OCI-LY7 (cell line): Measurements from ENCODE around the gene DISC1. TPM values are rescaled to one million over a fixed set of nuclear protein-coding genes. Genes with fewer than 3 reads are reported as not detected.

ENCODE experiments used
- BruUV-seq: library from RNA; stranded (reverse); fragments of 400-500 nt; replicated peaks from 2 replicates; lab custom pipeline; 2021; lab: Mats Ljungman, UMichigan
- CTCF ChIA-PET: fragments of 300-600 bp; sonication (Branson Sonifier 250); formaldehyde crosslinking; loops from one replicate; lab custom pipeline; 2022; ENCODE audit warnings: antibody characterized with exemption; ENCODE audit not compliant: unreplicated experiment; lab: Charles Lee
- POLR2A ChIA-PET: fragments of 300-600 bp; sonication (Branson Sonifier 250); formaldehyde crosslinking; loops from one replicate; lab custom pipeline; 2022; ENCODE audit warnings: antibody characterized with exemption; lab: Charles Lee
- DNase-seq: peaks from one replicate; pipeline ENCODE4 v3.0.0-alpha.2; 2015; ENCODE audit warnings: low spot score
- H2AFZ ChIP-seq: fragments of 200-600 bp; sonication (generic), shearing (Covaris generic); 2 replicates; pipeline ENCODE4 v1.6.1; 2014; ENCODE audit warnings: mild to moderate bottlenecking, antibody characterized with exemption, low read length, moderate library complexity
- H3K27ac ChIP-seq: fragments of 200-600 bp; sonication (generic); 2 replicates; pipeline ENCODE4 v1.5.1; 2014; ENCODE audit warnings: mixed run types, low read depth, mild to moderate bottlenecking, moderate library complexity, low read length, inconsistent platforms; ENCODE audit not compliant: poor library complexity, severe bottlenecking
- H3K36me3 ChIP-seq: fragments of 200-600 bp; sonication (generic); 2 replicates; pipeline ENCODE4 v1.6.1; 2014; ENCODE audit warnings: mild to moderate bottlenecking, antibody characterized with exemption, low read length, moderate library complexity, mixed read lengths; ENCODE audit not compliant: insufficient read depth
- H3K4me1 ChIP-seq: fragments of 200-600 bp; sonication (generic); 2 replicates; pipeline ENCODE4 v1.5.1; 2014; ENCODE audit warnings: mild to moderate bottlenecking, low read length; ENCODE audit not compliant: insufficient read depth, poor library complexity, severe bottlenecking
- H3K4me2 ChIP-seq: fragments of 200-600 bp; sonication (generic); 2 replicates; pipeline ENCODE4 v1.6.1; 2014; ENCODE audit warnings: mild to moderate bottlenecking, low read length
- H3K4me3 ChIP-seq: fragments of 200-600 bp; sonication (generic); 2 replicates; pipeline ENCODE4 v1.5.1; 2014; ENCODE audit warnings: mild to moderate bottlenecking, low read depth, low read length; ENCODE audit not compliant: poor library complexity, severe bottlenecking
- H3K79me2 ChIP-seq: fragments of 200-600 bp; sonication (generic); 2 replicates; pipeline ENCODE4 v1.6.1; 2016; ENCODE audit warnings: low read depth, mild to moderate bottlenecking, low read length, moderate library complexity, mixed read lengths; ENCODE audit not compliant: insufficient read depth
- H3K9me2 ChIP-seq: fragments of 200-600 bp; sonication (generic); 2 replicates; pipeline ENCODE4 v1.6.1; 2016; ENCODE audit warnings: mild to moderate bottlenecking, low read length, mixed read lengths; ENCODE audit not compliant: insufficient read depth
- H3K9me3 ChIP-seq: fragments of 200-600 bp; sonication (generic); 2 replicates; pipeline ENCODE4 v1.6.1; 2014; ENCODE audit warnings: mild to moderate bottlenecking, mixed run types, low read length, mixed read lengths
- H4K20me1 ChIP-seq: fragments of 200-600 bp; sonication (generic); 2 replicates; pipeline ENCODE4 v1.6.1; 2014; ENCODE audit warnings: mild to moderate bottlenecking, antibody characterized with exemption, low read length, moderate library complexity, mixed read lengths; ENCODE audit not compliant: insufficient read depth
- EZH2phosphoT487 ChIP-seq: fragments of 200-600 bp; sonication (generic); IDR thresholded peaks from 2 replicates; pipeline ENCODE4 v1.6.1; 2018; ENCODE audit warnings: low read depth, borderline replicate concordance, mild to moderate bottlenecking, mixed run types, antibody characterized with exemption, low read length, moderate library complexity, mixed read lengths
- intact Hi-C: fragments of 100-400 bp; cut with micrococcal nuclease; formaldehyde crosslinking; loops from one replicate; pipeline ENCODE4 v1.10.0; 2022; ENCODE audit not compliant: unreplicated experiment
- total RNA-seq, 2 experiments: library from RNA; depleted of rRNA in 1 of 2; stranded (reverse); fragments of >200 nt in 1 of 2; shearing (Covaris generic) in 1 of 2; gene quantifications; 2 replicates each; pipeline ENCODE4 v1.2.3, GENCODE V29; 2014 to 2022
- TF ChIP-seq, protein P1 (sequence below): fragments of 200-600 bp; sonication (generic); conservative IDR thresholded peaks from 2 replicates; pipeline ENCODE4 v1.5.1; 2014; ENCODE audit warnings: mild to moderate bottlenecking, antibody characterized with exemption, low read length, moderate library complexity, mixed read lengths

The DISC1 gene
- total RNA-seq, 2 experiments from 2014 or later, result 0.91 TPM; not detected in 1

- intact Hi-C loops, result no loop called here
- CTCF ChIA-PET, result no interaction called here
- Histone ChIP-seq H3K4me3 (no peak overlapping the region), H3K9me3 (no peaks in the 10 kb centered on the region), H4K20me1 (no peaks in the 10 kb centered on the region), H3K27ac (no peak overlapping the region), H3K4me1 (no peaks in the 10 kb centered on the region), H3K9me2 (no peaks in the 10 kb centered on the region), H3K79me2 (no peaks in the 10 kb centered on the region), H3K36me3 (no peaks in the 10 kb centered on the region), H2AFZ (no peak overlapping the region), H3K4me2 (no peak overlapping the region)
- BruUV-seq, result no TSS peak
- POLR2A ChIA-PET, result no interaction called here
- TF ChIP-seq, protein P1, sequence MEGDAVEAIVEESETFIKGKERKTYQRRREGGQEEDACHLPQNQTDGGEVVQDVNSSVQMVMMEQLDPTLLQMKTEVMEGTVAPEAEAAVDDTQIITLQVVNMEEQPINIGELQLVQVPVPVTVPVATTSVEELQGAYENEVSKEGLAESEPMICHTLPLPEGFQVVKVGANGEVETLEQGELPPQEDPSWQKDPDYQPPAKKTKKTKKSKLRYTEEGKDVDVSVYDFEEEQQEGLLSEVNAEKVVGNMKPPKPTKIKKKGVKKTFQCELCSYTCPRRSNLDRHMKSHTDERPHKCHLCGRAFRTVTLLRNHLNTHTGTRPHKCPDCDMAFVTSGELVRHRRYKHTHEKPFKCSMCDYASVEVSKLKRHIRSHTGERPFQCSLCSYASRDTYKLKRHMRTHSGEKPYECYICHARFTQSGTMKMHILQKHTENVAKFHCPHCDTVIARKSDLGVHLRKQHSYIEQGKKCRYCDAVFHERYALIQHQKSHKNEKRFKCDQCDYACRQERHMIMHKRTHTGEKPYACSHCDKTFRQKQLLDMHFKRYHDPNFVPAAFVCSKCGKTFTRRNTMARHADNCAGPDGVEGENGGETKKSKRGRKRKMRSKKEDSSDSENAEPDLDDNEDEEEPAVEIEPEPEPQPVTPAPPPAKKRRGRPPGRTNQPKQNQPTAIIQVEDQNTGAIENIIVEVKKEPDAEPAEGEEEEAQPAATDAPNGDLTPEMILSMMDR, result no peak
- TF ChIP-seq EZH2phosphoT487, result no peak
- DNase-seq, result no peak
These were observed 356.4 kb downstream of the DISC1 start for GRCh38 chr1:231982871-231983587.

- DNase-seq, result no peak
- no peaks in the 10 kb centered on the region for H4K20me1 ChIP-seq
- TF ChIP-seq, protein P1, result peak; percentile 33; the same call in 1 of the 2 replicates
- TF ChIP-seq EZH2phosphoT487, result no peak
- intact Hi-C loops, result no loop called here
- no peak overlapping the region for H2AFZ ChIP-seq
- no peak overlapping the region for H3K27ac ChIP-seq
- no peak overlapping the region for H3K4me3 ChIP-seq
- H3K4me1 ChIP-seq, result no peaks in the 10 kb centered on the region
- no peaks in the 10 kb centered on the region for H3K9me2 ChIP-seq
- no peaks in the 10 kb centered on the region for H3K79me2 ChIP-seq
- ChIA-PET POLR2A (no interaction called here), CTCF (no interaction called here)
- no peak overlapping the region for H3K4me2 ChIP-seq
- H3K9me3 ChIP-seq, result no peaks in the 10 kb centered on the region
- no TSS peak for BruUV-seq
- H3K36me3 ChIP-seq, result no peaks in the 10 kb centered on the region
These were observed 357.1 kb downstream of the DISC1 start for GRCh38 chr1:231983588-231984193.
